Measurements from ENCODE around the gene CHN1.

DNA sequence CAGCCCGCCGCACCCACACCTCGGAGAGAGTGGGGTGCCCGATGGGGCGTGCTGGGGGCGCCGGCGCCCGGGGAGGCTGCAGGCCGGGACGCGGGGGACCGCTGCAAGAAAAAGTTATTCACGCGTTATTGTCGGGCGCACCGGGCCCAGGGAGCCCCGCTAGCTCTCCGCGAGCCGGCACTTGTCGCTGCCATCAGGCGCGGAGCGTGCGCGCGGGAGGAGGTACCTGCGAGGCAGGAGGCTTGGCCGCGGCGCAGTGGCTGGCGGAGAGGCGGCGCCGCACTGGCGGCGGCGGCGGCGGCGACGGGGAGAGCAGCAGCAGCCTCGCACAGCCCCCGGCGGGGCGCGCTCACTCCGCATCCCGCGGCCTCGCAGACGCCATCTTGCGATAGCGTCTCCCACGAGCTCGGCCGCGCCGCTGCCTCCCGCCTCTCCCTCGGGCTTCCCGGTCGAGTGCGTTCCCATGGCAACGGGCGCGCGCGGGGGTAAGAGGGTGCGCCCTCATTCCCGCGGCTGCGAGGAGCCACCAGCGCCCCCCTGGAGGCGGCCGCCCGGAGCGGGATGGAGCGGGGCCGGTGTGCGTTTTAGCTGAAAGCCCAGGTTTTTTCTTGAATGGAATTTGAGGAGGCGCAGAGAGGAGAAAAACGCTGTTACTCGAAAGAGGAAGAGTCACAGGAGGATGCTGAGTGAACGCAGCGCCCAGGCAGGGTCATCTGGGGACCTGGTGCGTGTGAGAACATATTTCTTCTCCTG is at the start of gene CHN1:
- TF ChIP-seq CTCF (IDR thresholded peaks at IDR 0.05) (peak; percentile 50), TEAD4 (IDR thresholded peaks at IDR 0.05; ENCODE audit: borderline replicate concordance, insufficient read depth) (0 out of 2 replicates have a peak, but pooled peaks have one; percentile 9), RAD21 (IDR thresholded peaks at IDR 0.05; ENCODE audit: low read length) (no peak; the same call in 1 of the 2 replicates), NRF1 (IDR thresholded peaks at IDR 0.05; ENCODE audit: low read depth, low read length) (no peak), SMC3 (IDR thresholded peaks at IDR 0.05; ENCODE audit: low read depth, low read length) (no peak), RFX5 (IDR thresholded peaks at IDR 0.05; ENCODE audit: low read length) (no peak), MAX (IDR thresholded peaks at IDR 0.05; ENCODE audit: low read depth) (no peak), NFIC (IDR thresholded peaks at IDR 0.05; ENCODE audit: borderline replicate concordance) (no peak), RCOR1 (IDR thresholded peaks at IDR 0.05; ENCODE audit: low read length) (peak; percentile 35; the same call in 1 of the 2 replicates), POLR2AphosphoS5 (IDR thresholded peaks at IDR 0.05; ENCODE audit: low read depth, low read length) (peak; percentile 48), JUND (IDR thresholded peaks at IDR 0.05) (no peak), FOSL2 (IDR thresholded peaks at IDR 0.05; ENCODE audit: borderline replicate concordance, low read depth) (no peak), RXRA (IDR thresholded peaks at IDR 0.05; ENCODE audit: borderline replicate concordance, low read depth) (no peak)
